ENCODE results near the gene ZNF177.
"Not testable (repeated sequence)": the region's sequence is repeated elsewhere in the genome, so short reads cannot be mapped to it uniquely, and the experiment has no call there.

- not testable (repeated sequence) for TF ChIP-seq CTCF, POLR2A, EP300 (IDR thresholded peaks at IDR 0.05)
These were observed 40.6 kb upstream of the ZNF177 start for GRCh38 chr19:9322201-9322600.
